Astrocyte (in vitro differentiated cells and primary cell): ENCODE data around the gene POLR3GL. TPM values are rescaled to one million over a fixed set of nuclear protein-coding genes. Genes with fewer than 3 reads are reported as not detected.
A peak's percentile ranks its signal among the peaks of the same experiment; 100 is the strongest.

Experiments used
- DNase-seq: peaks from one replicate; pipeline ENCODE4 v3.0.0-alpha.2; 2010; ENCODE audit warnings: low read depth
- FAIRE-seq: peaks from 2 replicates; lab custom pipeline; 2011; peaks lifted over from hg19 to GRCh38; lab: Jason Lieb, UNC
- H2AFZ ChIP-seq: 2 replicates; pipeline ENCODE4 v1.6.0; 2012; ENCODE audit warnings: low read depth, low read length, inconsistent platforms
- H3K27ac ChIP-seq: 2 replicates; pipeline ENCODE4 v1.5.1; 2011; ENCODE audit warnings: low read depth, low read length, inconsistent platforms
- H3K27me3 ChIP-seq: 2 replicates; pipeline ENCODE4 v1.6.0; 2011; ENCODE audit warnings: low read length, inconsistent platforms; ENCODE audit not compliant: insufficient read depth
- H3K36me3 ChIP-seq: 2 replicates; pipeline ENCODE4 v1.5.1; 2011; ENCODE audit warnings: low read length, inconsistent platforms; ENCODE audit not compliant: insufficient read depth
- H3K4me1 ChIP-seq: 2 replicates; pipeline ENCODE4 v1.5.1; 2011; ENCODE audit warnings: low read length, inconsistent platforms; ENCODE audit not compliant: insufficient read depth
- H3K4me2 ChIP-seq: 2 replicates; pipeline ENCODE4 v1.6.0; 2012; ENCODE audit warnings: low read length, inconsistent platforms
- H3K4me3 ChIP-seq: 2 replicates; pipeline ENCODE4 v1.5.1; 2011; ENCODE audit warnings: low read depth, mild to moderate bottlenecking, low read length, inconsistent platforms; ENCODE audit not compliant: insufficient read depth
- H3K79me2 ChIP-seq: 2 replicates; pipeline ENCODE4 v1.6.0; 2012; ENCODE audit warnings: mild to moderate bottlenecking, low read length, inconsistent platforms; ENCODE audit not compliant: insufficient read depth
- H3K9ac ChIP-seq: 2 replicates; pipeline ENCODE4 v1.6.0; 2012; ENCODE audit warnings: mild to moderate bottlenecking, low read length, inconsistent platforms
- H3K9me3 ChIP-seq: 2 replicates; pipeline ENCODE4 v1.5.1; 2012; ENCODE audit warnings: low read depth, mild to moderate bottlenecking, low read length, inconsistent platforms; ENCODE audit not compliant: insufficient read depth
- H4K20me1 ChIP-seq: 2 replicates; pipeline ENCODE4 v1.6.0; 2012; ENCODE audit warnings: low read length, inconsistent platforms; ENCODE audit not compliant: insufficient read depth
- H3K27ac Mint-ChIP-seq: one replicate; pipeline ENCODE4 v1.8.0; 2021; ENCODE audit warnings: mild to moderate bottlenecking, mixed read lengths; ENCODE audit not compliant: unreplicated experiment
- H3K27me3 Mint-ChIP-seq: one replicate; pipeline ENCODE4 v1.8.0; 2021; ENCODE audit warnings: low read depth, mixed read lengths; ENCODE audit not compliant: unreplicated experiment
- H3K36me3 Mint-ChIP-seq: one replicate; pipeline ENCODE4 v1.8.0; 2021; ENCODE audit warnings: low read depth, mixed read lengths; ENCODE audit not compliant: unreplicated experiment
- H3K4me1 Mint-ChIP-seq: one replicate; pipeline ENCODE4 v1.8.0; 2021; ENCODE audit warnings: low read depth, mixed read lengths; ENCODE audit not compliant: unreplicated experiment
- H3K4me3 Mint-ChIP-seq: one replicate; pipeline ENCODE4 v1.8.0; 2021; ENCODE audit warnings: mild to moderate bottlenecking, moderate library complexity, mixed read lengths; ENCODE audit not compliant: unreplicated experiment
- H3K9me3 Mint-ChIP-seq: one replicate; pipeline ENCODE4 v1.8.0; 2021; ENCODE audit warnings: mild to moderate bottlenecking, mixed read lengths; ENCODE audit not compliant: unreplicated experiment
- EZH2 ChIP-seq: IDR thresholded peaks from 2 replicates; pipeline ENCODE4 v1.6.1; 2012; ENCODE audit warnings: mild to moderate bottlenecking, low read length, inconsistent platforms; ENCODE audit not compliant: insufficient read depth
- total RNA-seq: library from RNA; stranded (reverse); gene quantifications from 2 replicates; pipeline ENCODE4 v1.2.1, GENCODE V29; 2021
- TF ChIP-seq, protein P1 (sequence below): IDR thresholded peaks from 2 replicates; pipeline ENCODE4 v1.5.1; 2011; ENCODE audit warnings: low read depth, mild to moderate bottlenecking, inconsistent platforms, low read length, moderate library complexity; ENCODE audit not compliant: insufficient read depth

The POLR3GL gene
- total RNA-seq, 1 donor from 2014 or later: 20.5 TPM

DNA sequence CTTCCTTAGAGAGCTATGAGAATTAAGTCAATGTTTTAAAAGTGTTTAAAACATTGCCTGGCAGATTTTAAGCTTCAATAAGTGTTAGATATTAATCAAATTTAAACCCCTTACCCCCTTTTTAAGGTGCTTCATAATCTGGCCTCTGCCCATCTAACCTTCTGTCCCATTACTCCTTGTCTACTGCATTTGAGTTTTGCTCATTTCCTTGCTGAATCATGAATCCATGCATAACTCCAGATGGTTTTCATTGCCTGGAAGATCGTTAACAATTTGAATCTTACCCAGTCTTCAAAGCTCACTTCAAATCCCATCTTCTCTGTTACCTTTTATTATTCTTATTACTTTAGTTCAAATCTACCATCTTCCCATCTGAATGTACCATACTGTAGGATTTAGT, 52.4 kb downstream of the POLR3GL start:
- Mint-ChIP-seq H3K4me1 (peaks cover 9% of the 10 kb centered on the region), H3K27me3 (peaks cover 34% of the 10 kb centered on the region)
- no peak overlapping the region for H3K4me2 ChIP-seq

GRCh38 chr1:146019231-146020057, 55.0 kb downstream of the POLR3GL start:
- H2AFZ ChIP-seq: no peak overlapping the region
- no peak for FAIRE-seq
- no peak for DNase-seq

More for the DNA sequence above, 52.4 kb downstream of the POLR3GL start:
- no peaks in the 10 kb centered on the region for H3K36me3 ChIP-seq
- no peak overlapping the region for H3K9ac ChIP-seq
- no peak for DNase-seq
- H4K20me1 ChIP-seq: no peaks in the 10 kb centered on the region
- no peaks in the 10 kb centered on the region for H3K9me3 ChIP-seq
- no peak overlapping the region for H3K27ac ChIP-seq
- H3K79me2 ChIP-seq: no peaks in the 10 kb centered on the region
- Mint-ChIP-seq H3K36me3 (peaks cover 3% of the 10 kb centered on the region), H3K9me3 (peaks cover 6% of the 10 kb centered on the region), H3K27ac (no peak overlapping the region), H3K4me3 (no peak overlapping the region)
- no peak overlapping the region for H3K4me3 ChIP-seq
- no peak for FAIRE-seq
- no peaks in the 10 kb centered on the region for H3K4me1 ChIP-seq
- H3K27me3 ChIP-seq: peaks cover 21% of the 10 kb centered on the region
- TF ChIP-seq EZH2: no peak
- TF ChIP-seq, protein P1, sequence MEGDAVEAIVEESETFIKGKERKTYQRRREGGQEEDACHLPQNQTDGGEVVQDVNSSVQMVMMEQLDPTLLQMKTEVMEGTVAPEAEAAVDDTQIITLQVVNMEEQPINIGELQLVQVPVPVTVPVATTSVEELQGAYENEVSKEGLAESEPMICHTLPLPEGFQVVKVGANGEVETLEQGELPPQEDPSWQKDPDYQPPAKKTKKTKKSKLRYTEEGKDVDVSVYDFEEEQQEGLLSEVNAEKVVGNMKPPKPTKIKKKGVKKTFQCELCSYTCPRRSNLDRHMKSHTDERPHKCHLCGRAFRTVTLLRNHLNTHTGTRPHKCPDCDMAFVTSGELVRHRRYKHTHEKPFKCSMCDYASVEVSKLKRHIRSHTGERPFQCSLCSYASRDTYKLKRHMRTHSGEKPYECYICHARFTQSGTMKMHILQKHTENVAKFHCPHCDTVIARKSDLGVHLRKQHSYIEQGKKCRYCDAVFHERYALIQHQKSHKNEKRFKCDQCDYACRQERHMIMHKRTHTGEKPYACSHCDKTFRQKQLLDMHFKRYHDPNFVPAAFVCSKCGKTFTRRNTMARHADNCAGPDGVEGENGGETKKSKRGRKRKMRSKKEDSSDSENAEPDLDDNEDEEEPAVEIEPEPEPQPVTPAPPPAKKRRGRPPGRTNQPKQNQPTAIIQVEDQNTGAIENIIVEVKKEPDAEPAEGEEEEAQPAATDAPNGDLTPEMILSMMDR: no peak
- H2AFZ ChIP-seq: no peak overlapping the region

More at GRCh38 chr1:146019231-146020057, 55.0 kb downstream of the POLR3GL start:
- Mint-ChIP-seq H3K36me3 (peaks cover 3% of the 10 kb centered on the region), H3K9me3 (peaks cover 6% of the 10 kb centered on the region), H3K4me1 (peaks cover 6% of the 10 kb centered on the region), H3K27ac (no peak overlapping the region), H3K4me3 (no peak overlapping the region), H3K27me3 (peaks cover 34% of the 10 kb centered on the region)
- Histone ChIP-seq H3K27ac (no peak overlapping the region), H3K36me3 (no peaks in the 10 kb centered on the region), H3K4me1 (no peaks in the 10 kb centered on the region), H3K9ac (no peak overlapping the region), H3K79me2 (no peaks in the 10 kb centered on the region), H3K4me2 (peak overlapping the region; percentile 60), H3K4me3 (no peak overlapping the region), H3K9me3 (no peaks in the 10 kb centered on the region), H4K20me1 (no peaks in the 10 kb centered on the region), H3K27me3 (peaks cover 24% of the 10 kb centered on the region)
- no peak for TF ChIP-seq EZH2
- TF ChIP-seq, protein P1: no peak
